ENCODE results near the gene ELFN2.

The ELFN2 gene

GRCh38 chr22:37338539-37339246 is 88.6 kb downstream of the ELFN2 start:
- H3K79me2 ChIP-seq (ENCODE audit: control insufficient read depth, low read length) = no peaks in the 10 kb centered on the region
- no peaks in the 10 kb centered on the region for H4K20me1 ChIP-seq (ENCODE audit: control insufficient read depth, insufficient read depth, low read depth, low read length)
- no peak overlapping the region for H3K4me2 ChIP-seq (ENCODE audit: low read length)
- H3F3A ChIP-seq (ENCODE audit: control insufficient read depth, insufficient read depth) = no peaks in the 10 kb centered on the region
- no peak overlapping the region for H3K4me3 ChIP-seq (ENCODE audit: low read length)
- H3K9me3 ChIP-seq (ENCODE audit: control insufficient read depth, insufficient read depth, low read length) = no peaks in the 10 kb centered on the region
- peaks cover 6% of the 10 kb centered on the region for H3K4me1 ChIP-seq (ENCODE audit: control insufficient read depth, low read length)
- H3K27me3 ChIP-seq (ENCODE audit: control insufficient read depth, low read length) = peaks cover 67% of the 10 kb centered on the region
- TF ChIP-seq CTCF (IDR thresholded peaks at IDR 0.05; ENCODE audit: low read depth, low read length, poor library complexity, severe bottlenecking) (no peak), EZH2phosphoT487 (IDR thresholded peaks at IDR 0.05; ENCODE audit: borderline replicate concordance, low read length) (no peak)
- H3K9me2 ChIP-seq (replicated peaks; ENCODE audit: control insufficient read depth, low read length) = no peaks in the 10 kb centered on the region
- no peak overlapping the region for H3K27ac ChIP-seq (ENCODE audit: low read depth, low read length)
- H3K36me3 ChIP-seq (ENCODE audit: control insufficient read depth, low read length) = no peaks in the 10 kb centered on the region

GRCh38 chr22:37337204-37337943 is 89.9 kb downstream of the ELFN2 start:
- Histone ChIP-seq H4K20me1 (ENCODE audit: control insufficient read depth, insufficient read depth, low read depth, low read length) (no peaks in the 10 kb centered on the region), H3K4me2 (ENCODE audit: low read length) (no peak overlapping the region)

DNA sequence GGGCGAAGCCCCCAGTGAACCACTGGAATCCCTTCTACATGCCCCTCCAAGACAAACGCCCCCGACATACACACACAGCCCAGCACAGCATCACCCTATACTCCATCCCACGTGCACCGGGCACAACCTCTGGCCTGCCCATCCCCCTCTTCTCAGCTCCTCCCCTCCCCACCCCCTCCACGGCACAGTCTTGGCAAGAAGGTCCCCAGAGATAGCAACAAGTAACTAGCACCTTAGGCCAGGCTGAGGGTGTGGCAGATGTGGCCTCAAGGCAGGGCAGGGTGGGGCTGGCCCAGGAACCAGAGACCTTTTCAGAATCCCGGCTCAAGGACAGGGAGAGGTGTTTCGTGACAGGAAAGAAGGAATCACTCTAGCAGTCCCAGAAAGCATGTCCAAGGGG is 90.7 kb downstream of the ELFN2 start:
- Histone ChIP-seq H3K27me3 (ENCODE audit: control insufficient read depth, low read length) (peaks cover 68% of the 10 kb centered on the region), H3K4me1 (ENCODE audit: control insufficient read depth, low read length) (no peaks in the 10 kb centered on the region), H4K20me1 (ENCODE audit: control insufficient read depth, insufficient read depth, low read depth, low read length) (no peaks in the 10 kb centered on the region), H3K79me2 (ENCODE audit: control insufficient read depth, low read length) (no peaks in the 10 kb centered on the region), H3K4me2 (ENCODE audit: low read length) (no peak overlapping the region), H3K9me3 (ENCODE audit: control insufficient read depth, insufficient read depth, low read length) (no peaks in the 10 kb centered on the region), H3K27ac (ENCODE audit: low read depth, low read length) (no peak overlapping the region), H3K4me3 (ENCODE audit: low read length) (no peak overlapping the region), H3K9me2 (replicated peaks; ENCODE audit: control insufficient read depth, low read length) (no peaks in the 10 kb centered on the region), H3K36me3 (ENCODE audit: control insufficient read depth, low read length) (no peaks in the 10 kb centered on the region), H3F3A (ENCODE audit: control insufficient read depth, insufficient read depth) (no peaks in the 10 kb centered on the region)
- TF ChIP-seq EZH2phosphoT487 (IDR thresholded peaks at IDR 0.05; ENCODE audit: borderline replicate concordance, low read length) (no peak), CTCF (IDR thresholded peaks at IDR 0.05; ENCODE audit: low read depth, low read length, poor library complexity, severe bottlenecking) (no peak)

More at GRCh38 chr22:37337204-37337943, 89.9 kb downstream of the ELFN2 start:
- no peaks in the 10 kb centered on the region for H3K36me3 ChIP-seq (ENCODE audit: control insufficient read depth, low read length)
- H3F3A ChIP-seq (ENCODE audit: control insufficient read depth, insufficient read depth) = no peaks in the 10 kb centered on the region
- H3K9me2 ChIP-seq (replicated peaks; ENCODE audit: control insufficient read depth, low read length) = no peaks in the 10 kb centered on the region
- TF ChIP-seq EZH2phosphoT487 (IDR thresholded peaks at IDR 0.05; ENCODE audit: borderline replicate concordance, low read length) (no peak), CTCF (IDR thresholded peaks at IDR 0.05; ENCODE audit: low read depth, low read length, poor library complexity, severe bottlenecking) (no peak)
- peaks cover 6% of the 10 kb centered on the region for H3K4me1 ChIP-seq (ENCODE audit: control insufficient read depth, low read length)
- H3K27ac ChIP-seq (ENCODE audit: low read depth, low read length) = no peak overlapping the region
- H3K79me2 ChIP-seq (ENCODE audit: control insufficient read depth, low read length) = no peaks in the 10 kb centered on the region
- peaks cover 72% of the 10 kb centered on the region for H3K27me3 ChIP-seq (ENCODE audit: control insufficient read depth, low read length)
- H3K4me3 ChIP-seq (ENCODE audit: low read length) = no peak overlapping the region
- H3K9me3 ChIP-seq (ENCODE audit: control insufficient read depth, insufficient read depth, low read length) = no peaks in the 10 kb centered on the region

Data from DOHH2 (cell line).